Stimulated activated CD4-positive, alpha-beta T cell treated with anti-CD3 and anti-CD28 coated beads, Interleukin-15, amount 100 ng/mL, for 24 hours (primary cell): Measurements from ENCODE around the gene SLCO1A2.
"Not testable (repeated sequence)": the region's sequence is repeated elsewhere in the genome, so short reads cannot be mapped to it uniquely, and the experiment has no call there.

ENCODE experiments used
- DNase-seq: peaks from one replicate; pipeline ENCODE4 v3.0.0-alpha.2; 2020

Gene SLCO1A2, protein sequence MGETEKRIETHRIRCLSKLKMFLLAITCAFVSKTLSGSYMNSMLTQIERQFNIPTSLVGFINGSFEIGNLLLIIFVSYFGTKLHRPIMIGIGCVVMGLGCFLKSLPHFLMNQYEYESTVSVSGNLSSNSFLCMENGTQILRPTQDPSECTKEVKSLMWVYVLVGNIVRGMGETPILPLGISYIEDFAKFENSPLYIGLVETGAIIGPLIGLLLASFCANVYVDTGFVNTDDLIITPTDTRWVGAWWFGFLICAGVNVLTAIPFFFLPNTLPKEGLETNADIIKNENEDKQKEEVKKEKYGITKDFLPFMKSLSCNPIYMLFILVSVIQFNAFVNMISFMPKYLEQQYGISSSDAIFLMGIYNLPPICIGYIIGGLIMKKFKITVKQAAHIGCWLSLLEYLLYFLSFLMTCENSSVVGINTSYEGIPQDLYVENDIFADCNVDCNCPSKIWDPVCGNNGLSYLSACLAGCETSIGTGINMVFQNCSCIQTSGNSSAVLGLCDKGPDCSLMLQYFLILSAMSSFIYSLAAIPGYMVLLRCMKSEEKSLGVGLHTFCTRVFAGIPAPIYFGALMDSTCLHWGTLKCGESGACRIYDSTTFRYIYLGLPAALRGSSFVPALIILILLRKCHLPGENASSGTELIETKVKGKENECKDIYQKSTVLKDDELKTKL

DNA sequence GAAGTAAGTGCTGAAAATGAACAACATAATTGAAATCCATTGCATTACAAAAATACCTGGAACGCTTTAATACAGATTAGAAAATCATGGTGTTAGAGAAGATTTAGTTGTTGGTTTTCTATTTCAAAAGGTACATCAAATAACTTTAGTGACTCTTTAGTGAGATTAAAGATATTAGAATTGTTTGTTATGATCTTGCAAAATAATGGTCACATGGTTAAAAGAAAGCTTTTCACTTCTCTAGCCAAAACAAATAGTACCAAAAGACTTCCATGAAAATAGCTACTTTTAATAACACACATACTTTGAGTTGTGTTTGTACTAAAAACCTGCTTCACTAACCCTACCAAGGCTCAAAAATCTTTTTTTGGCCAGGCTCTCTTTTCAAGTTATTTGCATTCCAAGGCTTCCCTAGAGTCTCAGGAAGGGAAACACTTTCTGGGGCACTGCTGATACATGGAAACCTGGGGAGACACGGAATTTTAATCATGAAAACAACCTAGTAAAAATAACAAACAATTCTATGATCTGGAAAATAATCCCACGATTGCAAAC is at the start of gene SLCO1A2:
SLCO1A2 (minus strand) TSS at position 147 of the 555 bp plus-strand sequence. CDS start 270 bp downstream, outside the sequence.
- no peak for DNase-seq

GRCh38 chr12:21384261-21384660 is 49.5 kb upstream of the SLCO1A2 start:
- DNase-seq, result no peak

GRCh38 chr12:21381320-21381719 is 46.6 kb upstream of the SLCO1A2 start:
- DNase-seq, result not testable (repeated sequence)

- DNase-seq, result no peak
These were observed 44.5 kb upstream of the SLCO1A2 start for GRCh38 chr12:21379218-21379617.

DNA sequence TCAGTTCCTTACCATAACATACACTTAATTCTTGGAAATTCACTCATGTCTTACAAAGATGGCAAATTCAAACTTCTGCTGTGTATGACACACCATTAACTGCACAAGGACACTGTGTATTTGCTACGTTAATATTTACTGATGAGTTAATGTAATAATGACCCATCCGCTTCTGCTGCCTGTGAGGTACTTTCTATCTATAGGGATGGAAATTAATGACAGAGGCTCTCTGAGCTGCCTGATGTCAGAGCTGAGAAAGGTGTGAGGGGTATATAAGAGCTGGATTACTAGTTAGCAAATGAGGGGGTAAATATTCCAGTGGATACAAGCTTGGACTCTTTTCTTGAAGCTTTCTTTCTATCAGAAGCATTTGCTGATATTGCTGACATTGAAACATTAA is 37.9 kb upstream of the SLCO1A2 start, which contains the start of gene IAPP:
IAPP (plus strand) TSS at position 301 of the 400 bp plus-strand sequence. CDS start 450 bp downstream, outside the sequence.
- no peak for DNase-seq

- DNase-seq, result no peak
These were observed 36.2 kb upstream of the SLCO1A2 start for GRCh38 chr12:21370845-21371449.

DNA sequence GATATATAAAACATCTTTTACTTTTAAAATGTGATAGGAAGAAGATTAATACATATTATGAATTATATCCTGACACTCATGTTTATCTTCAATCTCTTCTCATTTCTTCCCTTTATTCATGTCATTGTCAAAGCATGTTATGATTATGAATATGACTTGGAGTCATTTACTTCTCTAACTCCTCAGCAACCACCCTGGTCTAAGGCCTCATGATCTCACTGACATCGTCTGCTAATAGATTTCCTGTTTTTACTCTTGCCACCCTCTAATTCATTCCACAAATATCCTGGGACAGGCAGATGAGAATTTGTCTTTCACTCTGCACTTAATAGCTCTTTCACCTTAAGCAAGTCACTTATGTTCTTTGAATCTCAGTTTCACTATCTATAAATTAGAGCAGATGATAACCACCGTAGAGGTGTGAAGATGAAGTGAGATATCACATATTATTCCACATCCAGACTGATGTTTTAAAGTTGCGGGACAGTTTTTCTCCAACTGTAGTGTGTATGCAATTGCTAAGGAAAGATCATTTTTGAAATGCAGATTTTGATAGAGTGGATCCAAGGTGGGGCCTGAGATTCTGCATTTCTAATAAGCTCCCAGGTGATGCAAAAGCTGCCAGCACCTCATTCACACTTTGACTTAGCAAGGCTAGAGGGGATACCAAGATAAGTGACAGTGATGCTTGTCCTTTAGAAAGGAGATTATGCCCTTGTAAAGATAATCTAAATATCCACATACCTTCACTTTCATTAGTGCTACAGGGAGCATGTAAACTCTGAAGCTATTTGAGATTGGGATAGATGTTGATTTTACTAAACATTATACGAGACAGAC is 34.6 kb upstream of the SLCO1A2 start:
- DNase-seq, result no peak

- not testable (repeated sequence) for DNase-seq
These were observed 25.9 kb upstream of the SLCO1A2 start for GRCh38 chr12:21360632-21361031.

DNA sequence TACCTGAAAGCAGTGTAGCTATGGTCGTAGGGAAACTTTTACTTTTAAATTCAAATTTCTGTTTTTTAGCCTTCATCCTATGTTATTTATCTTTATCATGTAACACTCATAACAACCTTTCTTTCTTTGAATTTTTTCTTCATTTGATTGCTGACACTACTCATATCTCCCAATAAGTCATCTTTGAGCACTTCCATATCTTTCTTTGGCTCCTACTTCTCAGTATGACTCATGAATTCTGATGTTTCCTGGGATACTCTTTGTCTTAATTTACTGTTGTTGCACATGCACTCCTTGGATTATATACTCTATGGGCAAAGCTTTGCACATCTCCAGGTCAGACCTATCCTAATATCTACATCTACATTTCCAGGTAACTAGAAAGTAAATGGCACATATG is 19.9 kb upstream of the SLCO1A2 start:
- no peak for DNase-seq

- DNase-seq, result no peak
These were observed 19.2 kb upstream of the SLCO1A2 start for GRCh38 chr12:21353948-21354347.

- no peak for DNase-seq
These were observed 18.8 kb upstream of the SLCO1A2 start for GRCh38 chr12:21353487-21353886.

DNA sequence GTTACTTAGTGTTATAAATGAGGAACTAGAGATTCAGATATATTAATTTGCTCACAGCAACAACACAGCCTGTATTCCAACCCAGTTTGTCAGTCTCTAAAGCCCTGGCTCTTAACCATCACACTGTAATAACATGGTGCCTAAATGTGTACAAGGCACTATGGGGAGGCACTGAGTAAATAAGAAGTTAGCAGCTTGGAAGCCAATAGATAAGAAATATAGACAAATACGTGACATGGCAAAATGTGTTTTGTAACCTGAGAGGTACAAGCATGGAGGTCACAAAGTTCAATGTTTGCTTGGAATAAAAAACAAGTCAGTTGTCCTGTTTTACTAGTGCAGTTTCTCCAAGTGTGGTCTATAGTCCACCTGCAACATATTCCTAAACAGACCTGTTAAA is 16.3 kb upstream of the SLCO1A2 start:
- DNase-seq, result no peak

GRCh38 chr12:21346542-21347205 is 12.0 kb upstream of the SLCO1A2 start:
- DNase-seq, result no peak

DNA sequence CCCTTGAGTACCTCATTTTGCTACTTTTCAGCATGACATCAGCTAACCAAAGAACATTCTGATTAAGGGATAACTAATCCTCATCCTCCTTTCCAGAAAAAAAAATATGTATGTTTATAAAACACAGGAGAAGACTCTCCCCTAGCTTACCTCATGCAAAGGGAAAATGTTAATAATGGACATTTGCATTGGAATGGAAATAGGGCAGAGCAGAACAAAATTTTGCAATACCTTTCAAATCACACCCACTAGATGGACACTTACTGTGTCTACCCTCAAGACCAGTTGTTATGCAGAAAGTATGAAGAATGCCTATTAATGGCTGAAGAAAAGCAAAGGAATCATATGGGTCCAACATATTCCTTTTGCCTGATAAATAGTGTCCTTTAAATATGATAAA is 8.9 kb upstream of the SLCO1A2 start:
- DNase-seq, result no peak

DNA sequence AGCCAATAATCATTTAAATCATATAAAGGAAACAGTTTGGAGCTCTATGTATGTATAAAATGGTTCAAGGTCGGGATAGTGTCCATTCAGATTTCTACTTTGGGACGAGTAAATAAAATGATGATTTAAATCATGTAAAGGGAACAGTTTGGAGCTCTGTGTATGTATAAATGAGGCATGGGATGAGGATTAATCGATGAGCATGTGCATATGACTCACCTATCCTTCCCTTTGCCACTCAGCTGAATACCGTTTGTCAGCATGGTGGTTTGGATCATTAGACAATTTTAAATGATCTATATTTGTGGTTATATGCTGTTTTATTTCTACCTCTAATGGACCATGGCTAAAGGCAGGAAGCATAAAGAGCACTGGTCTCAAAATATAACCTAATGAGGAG is 7.1 kb upstream of the SLCO1A2 start:
- DNase-seq, result no peak

DNA sequence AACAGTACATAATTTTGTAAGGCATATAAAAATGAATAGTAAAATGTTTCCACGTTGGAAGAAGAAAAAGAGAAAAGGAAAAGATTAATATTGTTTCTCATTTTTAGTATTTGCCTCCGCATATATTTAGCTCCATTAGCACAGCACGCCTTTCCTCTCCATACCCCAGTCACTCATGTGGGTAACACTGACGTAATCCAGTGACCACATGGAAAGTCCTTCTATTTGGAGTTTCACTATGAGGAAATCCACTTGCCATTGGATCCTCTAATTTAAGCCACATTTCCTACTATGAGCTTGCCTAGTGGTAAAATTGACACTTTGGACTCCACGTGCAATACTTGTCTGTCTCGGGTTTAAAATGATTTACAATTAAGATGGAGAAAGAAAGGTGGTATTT is 5.7 kb upstream of the SLCO1A2 start:
- DNase-seq, result no peak

GRCh38 chr12:21339921-21340320 is 5.2 kb upstream of the SLCO1A2 start:
- DNase-seq, result no peak

- no peak for DNase-seq
These were observed 3.4 kb upstream of the SLCO1A2 start for GRCh38 chr12:21337959-21338744.

DNA sequence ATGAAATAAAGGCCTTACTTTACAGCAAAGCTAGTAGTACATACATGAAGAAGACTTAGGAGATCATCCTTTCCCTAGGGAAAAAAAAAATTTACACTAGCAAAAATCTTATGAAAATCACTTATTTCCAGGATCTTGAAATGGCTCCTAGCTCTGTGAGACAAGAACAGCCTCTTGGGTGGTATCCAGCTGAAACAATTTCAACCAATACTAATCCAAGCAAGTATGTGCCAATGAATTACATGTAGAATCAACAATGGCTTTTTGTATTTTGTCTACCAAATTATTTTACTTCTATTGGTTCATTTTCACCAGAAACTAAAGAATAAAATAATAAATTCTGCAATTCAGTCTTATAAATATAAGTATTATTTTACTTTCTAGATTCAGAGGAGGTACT is 2.7 kb upstream of the SLCO1A2 start:
- DNase-seq, result no peak

DNA sequence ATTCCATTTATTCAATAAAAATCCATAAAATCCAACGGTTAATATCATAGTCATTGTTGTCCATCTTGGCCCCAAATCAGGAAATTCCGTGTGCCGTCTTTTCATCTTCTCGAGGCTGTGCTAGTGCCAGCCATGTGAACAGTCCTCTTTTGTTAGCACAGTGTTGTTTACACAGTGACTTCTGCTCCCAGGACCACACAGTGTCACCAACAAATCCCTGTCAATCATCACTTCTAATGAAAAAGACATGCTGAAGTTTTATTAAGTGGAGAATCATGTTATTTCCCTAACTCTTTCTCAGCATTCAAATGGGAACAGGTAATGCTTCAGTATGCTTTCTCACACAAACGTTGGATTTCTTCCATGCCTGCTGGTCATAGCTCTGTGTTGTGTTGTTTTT is 1.9 kb upstream of the SLCO1A2 start:
- no peak for DNase-seq

- DNase-seq, result no peak
These were observed 3.9 kb downstream of the SLCO1A2 start for GRCh38 chr12:21330682-21331253.
